HuH-7 (cell line): ENCODE data around the gene RFFL.
A peak's percentile ranks its signal among the peaks of the same experiment; 100 is the strongest.
"Not testable (repeated sequence)": the region's sequence is repeated elsewhere in the genome, so short reads cannot be mapped to it uniquely, and the experiment has no call there.

Source experiments
- DNase-seq: peaks from one replicate; pipeline ENCODE4 v3.0.0; 2011; ENCODE audit warnings: low spot score

Gene RFFL

GRCh38 chr17:35006345-35006744 is 57.2 kb downstream of the RFFL start:
- no peak for DNase-seq

- no peak for DNase-seq
Observed at GRCh38 chr17:35003778-35004177, 59.7 kb downstream of the RFFL start.

GRCh38 chr17:35002876-35003551 is 60.5 kb downstream of the RFFL start:
- DNase-seq, result no peak

- no peak for DNase-seq
Observed at GRCh38 chr17:35001549-35001948, 62.0 kb downstream of the RFFL start.

GRCh38 chr17:35000965-35001364 is 62.5 kb downstream of the RFFL start:
- not testable (repeated sequence) for DNase-seq

GRCh38 chr17:34999456-34999855 is 64.1 kb downstream of the RFFL start:
- DNase-seq, result no peak

GRCh38 chr17:34998205-34998604 is 65.3 kb downstream of the RFFL start:
- peak; percentile 94 for DNase-seq

GRCh38 chr17:34997355-34997862 is 66.1 kb downstream of the RFFL start:
- DNase-seq, result no peak

GRCh38 chr17:34996422-34997285 is 66.9 kb downstream of the RFFL start:
- no peak for DNase-seq

GRCh38 chr17:34993031-34993430 is 70.5 kb downstream of the RFFL start:
- DNase-seq, result no peak

GRCh38 chr17:34991606-34992005 is 71.9 kb downstream of the RFFL start:
- DNase-seq, result no peak

GRCh38 chr17:34990921-34991365 is 72.6 kb downstream of the RFFL start:
- DNase-seq, result no peak

- DNase-seq, result no peak
Observed at GRCh38 chr17:34989473-34989872, 74.0 kb downstream of the RFFL start.

- DNase-seq, result no peak
Observed at GRCh38 chr17:34988644-34989043, 74.9 kb downstream of the RFFL start.

- DNase-seq, result no peak
Observed at GRCh38 chr17:34987232-34987631, 76.3 kb downstream of the RFFL start.

- DNase-seq, result no peak
Observed at GRCh38 chr17:34981538-34982241, 81.8 kb downstream of the RFFL start.

- peak; percentile 84 for DNase-seq
Observed at GRCh38 chr17:34980681-34981537, 82.6 kb downstream of the RFFL start.

- peak; percentile 97 for DNase-seq
Observed at GRCh38 chr17:34980353-34980680, 83.2 kb downstream of the RFFL start, which contains the start of gene LIG3. Gene LIG3, plus strand, starts transcription at chr17:34980512. Its CDS starts 2,494 bp downstream, at chr17:34983006.

GRCh38 chr17:34979650-34980352 is 83.7 kb downstream of the RFFL start:
- DNase-seq, result no peak

- no peak for DNase-seq
Observed at GRCh38 chr17:34979153-34979552, 84.4 kb downstream of the RFFL start.
